Measurements from ENCODE around the gene TENM3.

DNA sequence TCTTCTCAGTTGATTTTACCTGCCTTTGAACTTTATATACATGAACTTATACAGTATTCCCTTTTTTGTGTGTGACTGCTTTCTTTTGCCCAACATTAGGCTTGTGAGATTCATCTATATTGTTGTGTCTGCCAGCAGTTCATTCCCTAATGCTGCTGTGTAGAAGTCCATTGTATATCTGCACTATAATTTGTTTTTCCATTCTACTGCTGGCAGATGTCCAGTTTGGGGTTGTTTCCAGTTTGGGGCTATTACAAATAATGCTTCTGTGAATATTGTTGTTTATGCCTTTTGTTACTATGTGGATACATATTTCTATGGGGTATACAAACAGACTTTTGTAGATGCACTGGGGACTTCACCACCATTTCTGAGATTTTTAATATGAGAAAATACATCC is 405.6 kb downstream of the TENM3 start:
- no peak for TF ChIP-seq EZH2 (IDR thresholded peaks at IDR 0.05; ENCODE audit: borderline replicate concordance, low read length)
- TF ChIP-seq, protein P1, sequence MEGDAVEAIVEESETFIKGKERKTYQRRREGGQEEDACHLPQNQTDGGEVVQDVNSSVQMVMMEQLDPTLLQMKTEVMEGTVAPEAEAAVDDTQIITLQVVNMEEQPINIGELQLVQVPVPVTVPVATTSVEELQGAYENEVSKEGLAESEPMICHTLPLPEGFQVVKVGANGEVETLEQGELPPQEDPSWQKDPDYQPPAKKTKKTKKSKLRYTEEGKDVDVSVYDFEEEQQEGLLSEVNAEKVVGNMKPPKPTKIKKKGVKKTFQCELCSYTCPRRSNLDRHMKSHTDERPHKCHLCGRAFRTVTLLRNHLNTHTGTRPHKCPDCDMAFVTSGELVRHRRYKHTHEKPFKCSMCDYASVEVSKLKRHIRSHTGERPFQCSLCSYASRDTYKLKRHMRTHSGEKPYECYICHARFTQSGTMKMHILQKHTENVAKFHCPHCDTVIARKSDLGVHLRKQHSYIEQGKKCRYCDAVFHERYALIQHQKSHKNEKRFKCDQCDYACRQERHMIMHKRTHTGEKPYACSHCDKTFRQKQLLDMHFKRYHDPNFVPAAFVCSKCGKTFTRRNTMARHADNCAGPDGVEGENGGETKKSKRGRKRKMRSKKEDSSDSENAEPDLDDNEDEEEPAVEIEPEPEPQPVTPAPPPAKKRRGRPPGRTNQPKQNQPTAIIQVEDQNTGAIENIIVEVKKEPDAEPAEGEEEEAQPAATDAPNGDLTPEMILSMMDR (IDR thresholded peaks at IDR 0.05; ENCODE audit: low read length) = no peak
